Measurements from ENCODE around the gene FBXW4.

FBXW4 gene

DNA sequence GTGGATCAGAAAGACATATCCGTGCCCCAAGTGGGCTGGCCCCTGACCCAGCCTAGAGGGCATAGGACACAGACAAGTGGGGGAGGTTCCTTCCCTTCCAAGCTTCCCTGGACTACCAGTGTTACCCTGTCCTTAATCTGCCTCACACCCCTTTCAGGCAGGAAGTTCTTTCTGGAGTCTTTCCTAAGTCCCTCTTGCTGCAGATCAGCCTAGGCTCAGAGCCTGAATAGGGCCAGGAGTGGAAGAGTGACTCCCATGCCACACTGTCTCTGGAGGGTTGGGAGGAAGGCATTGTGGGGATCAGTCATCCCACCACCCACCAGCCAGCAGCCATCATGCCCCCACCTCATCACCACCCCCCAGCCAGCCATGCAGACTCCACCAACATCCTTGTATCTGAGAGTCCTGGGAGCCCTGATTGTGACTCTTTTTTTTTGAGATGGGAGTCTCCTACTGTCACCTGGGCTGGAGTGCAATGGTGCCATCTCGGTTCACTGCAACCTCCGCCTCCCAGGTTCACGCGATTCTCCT lies 129.5 kb downstream of the FBXW4 start:
- no peak for DNase-seq

DNA sequence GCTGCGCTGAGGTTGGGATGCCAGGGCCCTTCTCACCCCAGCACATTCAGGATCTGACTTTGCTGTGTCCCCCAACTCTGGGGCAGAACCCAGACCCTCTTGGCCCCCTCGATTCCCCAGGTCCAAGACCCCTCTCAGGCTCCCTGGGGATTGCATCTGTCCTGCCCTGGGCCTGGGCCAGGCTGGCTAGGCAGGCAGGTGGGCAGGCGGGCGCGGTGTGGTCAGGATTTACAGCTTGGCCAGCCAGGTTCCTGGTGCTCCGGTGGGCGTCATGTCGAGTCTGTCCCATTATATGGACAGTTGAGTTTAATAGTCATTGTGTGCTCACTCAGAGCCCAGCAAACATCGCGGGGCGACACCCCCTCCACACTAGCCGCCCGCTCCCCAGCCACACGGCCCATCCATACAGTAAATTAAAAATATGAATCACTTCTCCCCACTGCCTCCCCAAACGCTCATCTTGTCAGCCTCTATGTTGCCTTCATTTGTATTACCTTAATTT lies 130.4 kb downstream of the FBXW4 start:
- no peak for DNase-seq

DNA sequence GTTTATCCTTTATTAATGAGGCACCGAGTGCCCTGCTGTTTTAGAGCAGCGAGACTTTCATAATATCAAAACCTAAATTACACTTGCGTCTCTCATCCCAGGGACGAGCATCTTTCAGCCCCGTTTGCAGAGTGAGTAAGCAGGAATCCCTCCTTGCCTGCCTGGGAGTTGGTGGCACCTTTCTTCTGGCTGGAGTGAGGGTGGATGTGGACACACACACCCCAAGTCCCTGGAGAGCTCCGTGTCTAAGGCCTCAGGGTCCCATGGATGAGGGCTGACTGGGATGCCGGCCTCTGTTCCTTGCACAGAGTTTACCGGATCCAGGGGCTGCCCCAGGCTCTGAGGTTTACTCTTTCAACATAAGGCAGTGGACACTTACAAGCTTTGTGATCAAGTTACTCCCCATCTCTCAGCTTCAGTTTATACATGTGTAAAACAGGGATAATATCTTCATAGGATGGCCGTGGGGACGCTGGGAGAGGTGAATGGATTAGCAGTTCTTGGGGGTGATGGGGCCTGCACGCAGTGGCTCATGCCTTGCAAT lies 131.4 kb downstream of the FBXW4 start:
- no peak for DNase-seq

DNA sequence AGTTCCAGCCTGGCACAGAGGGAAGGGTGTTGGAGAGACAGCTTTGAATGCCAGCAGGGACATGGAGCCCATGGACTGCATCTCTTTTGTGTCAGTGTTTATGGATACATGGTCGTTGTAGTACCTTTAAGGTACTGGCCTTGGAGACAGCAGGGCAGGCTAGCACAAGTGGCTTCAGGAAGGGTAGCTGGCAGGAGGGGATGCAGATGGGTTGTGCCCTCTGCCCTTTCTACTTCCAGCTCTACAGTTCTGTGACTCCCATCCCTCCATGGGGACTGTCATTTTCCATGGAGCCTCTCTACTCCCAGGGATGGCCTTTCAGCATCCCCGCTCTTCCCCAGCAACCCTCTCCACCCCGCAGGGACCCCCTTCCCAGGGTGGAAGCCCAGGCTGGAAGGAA lies 132.0 kb downstream of the FBXW4 start:
- no peak for DNase-seq

DNA sequence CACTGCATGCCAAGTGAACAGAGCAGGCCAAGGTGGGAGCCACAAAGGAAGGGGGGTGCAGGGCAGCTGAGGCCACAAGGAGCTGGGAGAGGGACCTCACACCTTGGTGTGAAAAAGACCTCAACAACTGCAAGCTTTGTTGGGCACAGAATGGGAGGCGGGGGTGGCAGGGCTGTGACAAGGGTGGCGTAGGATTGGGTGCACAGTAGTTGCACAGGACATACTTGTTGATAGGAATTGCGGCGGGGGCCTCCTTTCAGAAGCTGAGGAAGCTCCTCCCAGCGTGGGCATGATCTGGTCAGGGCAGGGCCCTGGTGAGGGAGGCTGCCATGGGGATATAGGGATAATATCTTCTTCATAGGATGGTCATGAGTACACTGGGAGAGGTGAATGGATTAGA lies 132.7 kb downstream of the FBXW4 start:
- DNase-seq: no peak

DNA sequence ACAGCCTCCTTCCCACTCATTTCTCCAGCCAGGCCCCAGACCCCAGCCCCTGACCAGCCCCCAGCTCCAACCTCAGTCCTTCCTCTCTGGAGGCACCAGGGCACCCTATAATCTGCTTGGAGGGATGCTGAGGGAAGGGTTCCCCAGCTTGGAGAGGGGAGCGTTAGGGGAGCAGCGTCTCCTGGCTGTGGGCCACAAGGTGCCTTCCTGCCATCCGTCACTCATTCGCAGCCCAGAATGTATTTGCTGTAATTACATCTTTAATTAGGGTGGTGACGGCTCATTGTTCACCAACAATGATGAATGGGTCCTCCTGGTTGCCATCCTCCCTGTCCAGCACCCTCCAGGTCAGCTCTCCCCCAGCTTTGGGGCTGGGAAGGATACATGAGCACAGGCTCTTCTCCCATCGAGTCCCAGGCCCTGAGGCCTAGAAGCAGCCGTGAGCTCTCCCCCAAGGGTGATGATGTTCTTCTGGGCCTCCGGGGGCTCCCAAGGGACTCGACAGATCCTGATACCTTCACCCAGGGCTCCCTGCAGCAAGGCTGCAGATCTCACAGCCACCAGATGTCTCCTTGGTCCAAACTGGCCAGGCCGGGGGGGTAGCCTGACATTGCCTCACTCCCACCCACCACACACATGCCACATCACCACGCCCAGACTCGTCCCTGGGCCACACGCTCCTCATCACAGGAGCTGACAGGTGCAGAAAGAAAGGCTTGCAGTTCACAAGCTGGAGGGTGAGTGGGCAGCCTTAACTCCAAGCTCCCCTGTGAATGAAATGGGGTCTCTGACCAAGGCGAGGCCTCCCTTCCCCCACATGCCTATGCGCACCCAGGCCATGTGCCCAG lies 133.7 kb downstream of the FBXW4 start:
- no peak for DNase-seq

Data from NCI-H226 (cell line).